ENCODE measurements around the gene MMP23B. TPM values are rescaled to one million over a fixed set of nuclear protein-coding genes. Genes with fewer than 3 reads are reported as not detected.

MMP23B gene
- total RNA-seq, 1 experiment from 2014 or later: 4.9 TPM

- no peaks in the 10 kb centered on the region for H3K36me3 ChIP-seq (ENCODE audit: low read depth)
- no peaks in the 10 kb centered on the region for H4K20me1 ChIP-seq (ENCODE audit: insufficient read depth)
- intact Hi-C loops (cut with micrococcal nuclease; ENCODE audit: unreplicated experiment): no loop called here
- H3K27ac ChIP-seq: no peak overlapping the region
- H3K9me2 ChIP-seq (ENCODE audit: insufficient read depth): no peaks in the 10 kb centered on the region
- H3K79me2 ChIP-seq (ENCODE audit: low read depth): peaks cover 34% of the 10 kb centered on the region
- H3K4me3 ChIP-seq: no peak overlapping the region
- POLR2A ChIA-PET (ENCODE audit: unreplicated experiment): no interaction called here
- no peak overlapping the region for H3K4me2 ChIP-seq
- H3K4me1 ChIP-seq (replicated peaks; ENCODE audit: insufficient read depth): no peaks in the 10 kb centered on the region
- no peak for DNase-seq
- no peaks in the 10 kb centered on the region for H3K27me3 ChIP-seq (ENCODE audit: insufficient read depth, low read depth)
- H3K9me3 ChIP-seq (ENCODE audit: insufficient read depth, low read depth): no peaks in the 10 kb centered on the region
- TF ChIP-seq CTCF (conservative IDR thresholded peaks at IDR 0.05): no peak
- no peak for TF ChIP-seq EZH2 (IDR thresholded peaks at IDR 0.05; ENCODE audit: low read depth)
- CTCF ChIA-PET: no interaction called here
- H2AFZ ChIP-seq: no peak overlapping the region
- H3F3A ChIP-seq (ENCODE audit: insufficient read depth, low read depth): peaks cover 5% of the 10 kb centered on the region; the same call in 1 of the 2 replicates
- no TSS peak for BruUV-seq (replicated peaks)
Measured at GRCh38 chr1:1680912-1681273, 48.9 kb downstream of the MMP23B start.

- Histone ChIP-seq H3K4me3 (no peak overlapping the region), H2AFZ (no peak overlapping the region), H3K36me3 (ENCODE audit: low read depth) (no peaks in the 10 kb centered on the region), H3F3A (ENCODE audit: insufficient read depth, low read depth) (peaks cover 21% of the 10 kb centered on the region), H3K4me2 (no peak overlapping the region), H4K20me1 (ENCODE audit: insufficient read depth) (no peaks in the 10 kb centered on the region), H3K4me1 (replicated peaks; ENCODE audit: insufficient read depth) (peaks cover 12% of the 10 kb centered on the region), H3K9me2 (ENCODE audit: insufficient read depth) (no peaks in the 10 kb centered on the region), H3K79me2 (ENCODE audit: low read depth) (peaks cover 48% of the 10 kb centered on the region), H3K27me3 (ENCODE audit: insufficient read depth, low read depth) (no peaks in the 10 kb centered on the region), H3K9me3 (ENCODE audit: insufficient read depth, low read depth) (no peaks in the 10 kb centered on the region), H3K27ac (no peak overlapping the region)
- TF ChIP-seq EZH2 (IDR thresholded peaks at IDR 0.05; ENCODE audit: low read depth): no peak
- TF ChIP-seq CTCF (conservative IDR thresholded peaks at IDR 0.05): no peak
- BruUV-seq (replicated peaks): no TSS peak
- DNase-seq: no peak
- ChIA-PET POLR2A (ENCODE audit: unreplicated experiment) (no interaction called here), CTCF (no interaction called here)
- intact Hi-C loops (cut with micrococcal nuclease; ENCODE audit: unreplicated experiment): no loop called here
Measured at GRCh38 chr1:1683104-1683905, 51.3 kb downstream of the MMP23B start.

Other genes starting within 250 kb of the MMP23B start
- 162 and 183 TPM in 2 replicates for gene CCNL2, start 232.8 kb upstream of the MMP23B start, total RNA-seq (2021)
- 90.5 and 90.8 TPM in 2 replicates for gene MRPL20, start 224.9 kb upstream of the MMP23B start, total RNA-seq (2021)
- 14.7 and 18.9 TPM in 2 replicates for gene ANKRD65, start 210.9 kb upstream of the MMP23B start, total RNA-seq (2021)
- 56.6 and 65.9 TPM in 2 replicates for gene VWA1, start 196.5 kb upstream of the MMP23B start, total RNA-seq (2021)
- gene ATAD3C, start 182.5 kb upstream of the MMP23B start, total RNA-seq (2021): 4.0 and 4.2 TPM in 2 replicates
- gene ATAD3B, start 160.4 kb upstream of the MMP23B start, total RNA-seq (2021): 28.5 and 32.8 TPM in 2 replicates
- gene ATAD3A, start 120.0 kb upstream of the MMP23B start, total RNA-seq (2021): 36.6 and 43.6 TPM in 2 replicates
- 4.4 and 8.3 TPM in 2 replicates for gene TMEM240, start 91.5 kb upstream of the MMP23B start, total RNA-seq (2021)
- 139 and 145 TPM in 2 replicates for gene SSU72, start 57.3 kb upstream of the MMP23B start, total RNA-seq (2021)
- gene FNDC10, start 32.0 kb upstream of the MMP23B start, total RNA-seq (2021): 5.4 and 7.8 TPM in 2 replicates
- gene MIB2, start 16.7 kb upstream of the MMP23B start, total RNA-seq (2021): 75.0 and 92.8 TPM in 2 replicates
- 21.2 and 22.5 TPM in 2 replicates for gene CDK11B, start 26.8 kb downstream of the MMP23B start, total RNA-seq (2021)
- 55.4 and 63.7 TPM in 2 replicates for gene SLC35E2B, start 60.6 kb downstream of the MMP23B start, total RNA-seq (2021)
- gene CDK11A, start 92.2 kb downstream of the MMP23B start, total RNA-seq (2021): 36.2 and 42.2 TPM in 2 replicates
- gene NADK, start 146.3 kb downstream of the MMP23B start, total RNA-seq (2021): 98.9 and 105 TPM in 2 replicates

All from PC-9 (cell line).